Measurements from ENCODE around the gene GZMM.

The GZMM gene

GRCh38 chr19:506404-507285 is 37.2 kb upstream of the GZMM start:
- DNase-seq (ENCODE audit: low read depth) = peak; percentile 100
- H3K4me3 ChIP-seq (ENCODE audit: control insufficient read depth, low read depth, low read length) = peak overlapping the region; percentile 80
- TF ChIP-seq CTCF (conservative IDR thresholded peaks at IDR 0.05; ENCODE audit: control insufficient read depth, insufficient read depth, low read depth, low read length) = peak; percentile 88

- peak; percentile 52 for DNase-seq (ENCODE audit: low read depth)
- H3K4me3 ChIP-seq (ENCODE audit: control insufficient read depth, low read depth, low read length) = peak within 1 kb of the TSS; percentile 80
- no peak for TF ChIP-seq CTCF (conservative IDR thresholded peaks at IDR 0.05; ENCODE audit: control insufficient read depth, insufficient read depth, low read depth, low read length)
Observed at GRCh38 chr19:507286-508203, 36.3 kb upstream of the GZMM start, which contains the start of gene TPGS1. Gene TPGS1 (plus strand): TSS chr19:507497. CDS start chr19:507507, 10 bp downstream.

- TF ChIP-seq CTCF (conservative IDR thresholded peaks at IDR 0.05; ENCODE audit: control insufficient read depth, insufficient read depth, low read depth, low read length) = no peak
- H3K4me3 ChIP-seq (ENCODE audit: control insufficient read depth, low read depth, low read length) = peak overlapping the region; percentile 80
- DNase-seq (ENCODE audit: low read depth) = no peak
Observed at GRCh38 chr19:508204-509150, 35.4 kb upstream of the GZMM start.

- peak; percentile 85 for DNase-seq (ENCODE audit: low read depth)
- TF ChIP-seq CTCF (conservative IDR thresholded peaks at IDR 0.05; ENCODE audit: control insufficient read depth, insufficient read depth, low read depth, low read length) = peak; percentile 95
- H3K4me3 ChIP-seq (ENCODE audit: control insufficient read depth, low read depth, low read length) = no peak overlapping the region
Observed at GRCh38 chr19:510606-511100, 33.2 kb upstream of the GZMM start.

GRCh38 chr19:511101-511851 is 32.6 kb upstream of the GZMM start:
- no peak for TF ChIP-seq CTCF (conservative IDR thresholded peaks at IDR 0.05; ENCODE audit: control insufficient read depth, insufficient read depth, low read depth, low read length)
- H3K4me3 ChIP-seq (ENCODE audit: control insufficient read depth, low read depth, low read length) = no peak overlapping the region
- no peak for DNase-seq (ENCODE audit: low read depth)

Measured in fibroblast of mammary gland (primary cell).